OCI-LY7 (cell line): ENCODE data around the gene CAPN5.

Experiments
- CTCF ChIP-seq: fragments of 200-600 bp; sonication (generic); conservative IDR thresholded peaks from 2 replicates; pipeline ENCODE4 v1.5.1; 2014; ENCODE audit warnings: mild to moderate bottlenecking, antibody characterized with exemption, low read length, moderate library complexity, mixed read lengths
- EZH2phosphoT487 ChIP-seq: fragments of 200-600 bp; sonication (generic); IDR thresholded peaks from 2 replicates; pipeline ENCODE4 v1.6.1; 2018; ENCODE audit warnings: low read depth, borderline replicate concordance, mild to moderate bottlenecking, mixed run types, antibody characterized with exemption, low read length, moderate library complexity, mixed read lengths

GRCh38 chr11:77082838-77083565, 16.2 kb downstream of the CAPN5 start:
- TF ChIP-seq CTCF (no peak), EZH2phosphoT487 (no peak)
